Neutrophil (primary cell): ENCODE measurements around the gene PNMA6E.
A peak's percentile ranks its signal among the peaks of the same experiment; 100 is the strongest.
"Not testable (repeated sequence)": the region's sequence is repeated elsewhere in the genome, so short reads cannot be mapped to it uniquely, and the experiment has no call there.

ENCODE experiments used
- H3K27ac ChIP-seq: fragments of 200-600 bp; sonication (generic); 2 replicates; pipeline ENCODE4 v1.5.1; 2016; ENCODE audit warnings: mild to moderate bottlenecking, moderate library complexity
- H3K27me3 ChIP-seq: fragments of 200-600 bp; sonication (generic); 2 replicates; pipeline ENCODE4 v1.6.0; 2016; ENCODE audit warnings: mild to moderate bottlenecking
- H3K36me3 ChIP-seq: fragments of 200-600 bp; sonication (generic); 2 replicates; pipeline ENCODE4 v1.5.1; 2017
- H3K4me1 ChIP-seq, 2 experiments: fragments of 200-600 bp in 1 of 2; sonication (generic) in 1 of 2; 1 replicate in 1 of 2; 2 replicates in 1 of 2; pipeline versions ENCODE4 v1.5.1 to v1.6.1; 2013 to 2016; ENCODE audit warnings: low read depth in 1 of 2, low read length in 1 of 2, mild to moderate bottlenecking in 1 of 2, moderate library complexity in 1 of 2; ENCODE audit not compliant: control insufficient read depth in 1 of 2, insufficient read depth in 1 of 2
- H3K4me3 ChIP-seq, 2 experiments: fragments of 200-600 bp in 1 of 2; sonication (generic) in 1 of 2; 1 replicate in 1 of 2; 2 replicates in 1 of 2; pipeline ENCODE4 v1.5.1; 2013 to 2016; ENCODE audit warnings: low read depth in 1 of 2, low read length in 1 of 2, mild to moderate bottlenecking in 1 of 2, moderate library complexity in 1 of 2
- H3K9me3 ChIP-seq: fragments of 200-600 bp; sonication (generic); 2 replicates; pipeline ENCODE4 v1.5.1; 2016
- CTCF ChIP-seq: fragments of 200-600 bp; sonication (generic); IDR thresholded peaks from 2 replicates; pipeline ENCODE4 v1.5.1; 2016; ENCODE audit warnings: antibody characterized with exemption

Gene PNMA6E

GRCh38 chrX:153406903-153407302 is 5.8 kb upstream of the PNMA6E start:
- Histone ChIP-seq H3K27me3 (no peaks in the 10 kb centered on the region), H3K9me3 (no peaks in the 10 kb centered on the region), H3K4me3 (no peak overlapping the region), H3K36me3 (no peaks in the 10 kb centered on the region), H3K27ac (no peak overlapping the region), H3K4me1 (peaks cover 1 to 2% of the 10 kb centered on the region in 2 experiments)
- TF ChIP-seq CTCF, result no peak

DNA sequence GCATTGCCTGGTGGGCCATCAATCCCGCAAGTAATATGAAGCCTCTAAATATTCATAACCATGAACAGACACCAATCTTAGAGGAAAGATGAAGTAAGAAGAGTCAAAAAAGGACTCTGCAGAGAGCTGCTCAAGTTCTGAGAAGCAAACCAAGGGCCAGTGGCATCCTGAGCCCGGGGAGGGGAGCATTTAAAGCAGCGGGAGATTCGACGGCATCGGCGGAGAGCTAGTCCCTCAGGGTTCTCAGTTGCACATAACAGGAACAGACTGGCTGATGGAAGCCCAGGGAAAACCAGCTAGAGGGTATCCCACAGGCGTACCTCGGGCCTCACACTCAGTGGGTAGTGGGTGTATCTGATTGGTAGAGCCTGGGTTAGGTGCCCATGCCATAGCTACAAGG is 4.9 kb upstream of the PNMA6E start:
- H3K9me3 ChIP-seq, result no peaks in the 10 kb centered on the region
- H3K27me3 ChIP-seq, result no peaks in the 10 kb centered on the region
- no peak overlapping the region for H3K27ac ChIP-seq
- H3K4me1 ChIP-seq, result no peaks in the 10 kb centered on the region
- H3K4me3 ChIP-seq, result no peak overlapping the region
- TF ChIP-seq CTCF, result no peak
- no peaks in the 10 kb centered on the region for H3K36me3 ChIP-seq

DNA sequence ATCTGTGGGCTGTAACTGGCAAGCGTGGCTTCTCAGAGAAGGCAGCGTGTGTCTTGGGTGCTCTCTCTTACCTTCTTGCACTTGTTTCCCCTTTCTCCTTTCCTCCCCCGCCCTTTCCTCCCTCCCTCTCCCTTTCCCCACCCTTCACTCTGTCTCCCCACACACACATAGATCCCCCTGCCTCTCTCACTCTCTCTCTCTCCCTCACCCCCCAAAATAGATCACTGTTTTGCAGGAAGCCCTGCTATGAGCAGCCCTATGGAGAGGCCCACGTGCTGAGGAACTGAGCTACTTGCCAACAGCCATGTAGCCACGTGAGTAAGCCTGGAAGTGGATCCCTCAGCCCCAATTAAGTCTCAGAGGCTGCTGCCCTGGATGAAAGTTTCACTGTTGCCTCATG is 4.3 kb upstream of the PNMA6E start:
- Histone ChIP-seq H3K4me3 (no peak overlapping the region), H3K36me3 (no peaks in the 10 kb centered on the region), H3K4me1 (peaks cover under 1% of the 10 kb centered on the region in 2 experiments), H3K9me3 (no peaks in the 10 kb centered on the region), H3K27ac (no peak overlapping the region), H3K27me3 (no peaks in the 10 kb centered on the region)
- no peak for TF ChIP-seq CTCF

- not testable (repeated sequence) for H3K4me3 ChIP-seq, H3K9me3 ChIP-seq, H3K27ac ChIP-seq
Measured at GRCh38 chrX:153404333-153404732, 3.2 kb upstream of the PNMA6E start.

DNA sequence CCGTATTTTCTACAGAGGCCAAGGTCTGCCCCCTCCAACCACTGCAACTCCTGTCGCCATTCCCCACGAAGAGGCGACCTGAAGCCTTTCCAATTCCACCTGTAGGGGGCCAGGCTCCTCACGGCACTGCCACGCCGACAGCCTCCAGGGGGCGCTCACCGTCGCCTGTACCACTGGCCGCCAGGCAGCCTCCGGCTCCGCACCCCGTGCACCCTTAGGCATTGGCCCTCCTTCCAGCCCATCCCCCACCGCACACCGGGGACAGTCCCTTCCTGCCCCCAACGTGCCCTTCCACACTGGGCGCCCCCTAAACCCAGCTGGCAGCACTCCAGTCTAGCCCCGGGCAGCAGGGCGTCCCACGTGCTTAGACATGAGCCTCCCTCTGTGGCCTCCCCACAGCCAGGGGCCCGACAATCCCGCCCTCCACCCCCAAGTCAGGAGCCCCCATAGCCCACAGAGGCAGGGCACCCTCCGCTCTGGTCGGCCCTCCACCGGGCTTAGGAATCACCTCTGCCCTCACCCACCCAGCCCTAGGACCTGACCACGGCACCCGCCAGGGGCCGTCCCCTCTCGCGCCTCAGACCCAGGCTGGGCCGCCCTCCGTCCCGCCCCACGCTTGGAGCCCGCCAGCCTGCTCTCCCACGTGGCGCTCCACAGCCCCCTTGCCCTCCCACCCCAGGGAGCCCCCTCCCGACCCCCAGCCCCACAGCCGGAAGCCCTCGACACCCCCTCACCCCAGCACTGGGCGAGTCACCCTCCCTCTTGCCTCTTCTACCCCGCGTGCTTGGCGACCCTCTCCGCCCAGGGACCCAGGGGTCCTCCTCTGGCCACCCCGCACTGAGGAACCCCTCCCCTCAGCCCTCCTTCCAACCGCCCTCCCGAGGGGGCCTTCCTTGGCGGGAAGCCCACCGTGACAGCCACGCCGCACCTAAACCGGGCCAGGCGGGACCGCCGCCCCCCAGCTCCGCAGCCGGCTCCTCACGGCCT is 711 bp downstream of the PNMA6E start:
- no peaks in the 10 kb centered on the region for H3K27me3 ChIP-seq
- H3K27ac ChIP-seq, result no peak overlapping the region
- H3K4me1 ChIP-seq, result peaks cover 9 to 11% of the 10 kb centered on the region in 2 experiments
- peak; percentile 79 for TF ChIP-seq CTCF
- H3K36me3 ChIP-seq, result no peaks in the 10 kb centered on the region
- H3K4me3 ChIP-seq, result peak overlapping the region in 1 of 2 experiments; percentile 12
- no peaks in the 10 kb centered on the region for H3K9me3 ChIP-seq

More at GRCh38 chrX:153404333-153404732, 3.2 kb upstream of the PNMA6E start:
- not testable (repeated sequence) for H3K27me3 ChIP-seq, H3K36me3 ChIP-seq
- H3K4me1 ChIP-seq, result peaks cover 9 to 11% of the 10 kb centered on the region in 2 experiments

GRCh38 chrX:153398275-153398960 is 2.7 kb downstream of the PNMA6E start:
- no peak for TF ChIP-seq CTCF

More at GRCh38 chrX:153398275-153398960, 2.7 kb downstream of the PNMA6E start:
- no peak overlapping the region for H3K4me3 ChIP-seq
- H3K4me1 ChIP-seq, result peaks cover 9 to 11% of the 10 kb centered on the region in 2 experiments
- no peaks in the 10 kb centered on the region for H3K36me3 ChIP-seq
- H3K27ac ChIP-seq, result no peak overlapping the region
- no peaks in the 10 kb centered on the region for H3K9me3 ChIP-seq
- H3K27me3 ChIP-seq, result no peaks in the 10 kb centered on the region
